GM12801 (cell line): Measurements from ENCODE around the gene SCYGR2.

Experiments
- CTCF ChIP-seq: IDR thresholded peaks from one replicate; pipeline ENCODE4 v1.5.1; 2011; ENCODE audit warnings: control low read depth; ENCODE audit not compliant: insufficient read length; ENCODE audit errors: extremely low read depth

The SCYGR2 gene

GRCh38 chr2:227617316-227618230 lies 18.9 kb downstream of the SCYGR2 start, which contains the start of gene SCYGR4:
Gene SCYGR4, plus strand, starts transcription at chr2:227617498. Its CDS starts 0 bp downstream, at chr2:227617498.
- TF ChIP-seq CTCF: no peak

GRCh38 chr2:227623226-227623625 lies 24.5 kb downstream of the SCYGR2 start:
- TF ChIP-seq CTCF: no peak

GRCh38 chr2:227625420-227625819 lies 26.7 kb downstream of the SCYGR2 start:
- TF ChIP-seq CTCF: no peak

GRCh38 chr2:227626580-227627151 lies 28.0 kb downstream of the SCYGR2 start:
- no peak for TF ChIP-seq CTCF

GRCh38 chr2:227627769-227628168 lies 29.1 kb downstream of the SCYGR2 start:
- no peak for TF ChIP-seq CTCF

GRCh38 chr2:227629435-227629834 lies 30.7 kb downstream of the SCYGR2 start:
- no peak for TF ChIP-seq CTCF

- no peak for TF ChIP-seq CTCF
Observed at GRCh38 chr2:227630322-227630721, 31.6 kb downstream of the SCYGR2 start.
